H54 (cell line): ENCODE measurements around the gene CHD2.

Source experiments
- DNase-seq: peaks from one replicate; pipeline ENCODE4 v3.0.0; 2011; ENCODE audit warnings: low spot score, mixed read lengths; ENCODE audit not compliant: insufficient read length
- FAIRE-seq: peaks from 3 replicates; lab custom pipeline; 2011; peaks lifted over from hg19 to GRCh38; lab: Jason Lieb, UNC
- POLR2A ChIP-seq: IDR thresholded peaks from 2 replicates; pipeline ENCODE4 v1.6.1; 2011; ENCODE audit warnings: low read depth, mild to moderate bottlenecking, low read length

CHD2 gene

GRCh38 chr15:93068581-93069199 lies 168.6 kb downstream of the CHD2 start:
- TF ChIP-seq POLR2A = no peak
- DNase-seq = no peak
- FAIRE-seq = no peak

- FAIRE-seq (no peak), DNase-seq (no peak)
- no peak for TF ChIP-seq POLR2A
Observed at GRCh38 chr15:93070132-93070531, 170.0 kb downstream of the CHD2 start.

DNA sequence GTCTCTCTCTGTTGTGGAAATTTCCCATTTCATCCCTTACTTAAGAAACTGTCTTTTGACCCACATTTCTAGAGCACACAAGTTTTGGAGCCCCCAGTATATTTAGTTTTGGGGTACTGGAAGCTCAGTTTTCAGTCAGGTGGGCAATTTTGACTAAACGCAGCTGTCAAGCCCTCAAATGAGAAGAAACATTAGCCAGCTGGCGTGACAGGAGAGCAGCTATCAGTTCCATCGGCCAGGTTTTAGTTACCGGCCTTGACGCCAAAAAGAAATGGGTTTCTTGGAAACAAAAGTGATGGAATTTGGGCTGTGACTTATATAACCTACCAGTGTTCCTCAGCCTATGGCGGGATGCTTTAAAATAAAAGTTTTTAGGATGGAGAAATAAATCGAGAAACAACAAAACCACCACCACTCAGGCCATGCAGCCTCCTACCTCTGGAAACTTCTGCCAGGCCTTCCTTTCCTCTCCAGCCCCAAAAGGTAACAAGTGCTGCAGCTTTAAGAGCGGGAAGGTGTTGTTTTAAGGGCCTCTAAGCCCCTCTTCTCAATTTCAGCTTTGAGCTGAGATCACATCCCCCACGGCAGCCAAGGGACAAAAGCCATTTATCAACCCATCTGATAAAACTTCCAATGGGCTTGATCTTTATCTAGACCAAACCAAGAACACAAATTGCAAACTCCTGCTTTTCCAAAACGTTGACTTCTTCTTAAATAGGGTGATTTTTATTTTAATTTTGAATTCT lies 170.6 kb downstream of the CHD2 start:
- DNase-seq (no peak), FAIRE-seq (no peak)
- TF ChIP-seq POLR2A = no peak

- FAIRE-seq (no peak), DNase-seq (no peak)
- TF ChIP-seq POLR2A = no peak
Observed at GRCh38 chr15:93071469-93071936, 171.4 kb downstream of the CHD2 start.

- TF ChIP-seq POLR2A = no peak
- no peak for DNase-seq
- no peak for FAIRE-seq
Observed at GRCh38 chr15:93072011-93072410, 171.9 kb downstream of the CHD2 start.

DNA sequence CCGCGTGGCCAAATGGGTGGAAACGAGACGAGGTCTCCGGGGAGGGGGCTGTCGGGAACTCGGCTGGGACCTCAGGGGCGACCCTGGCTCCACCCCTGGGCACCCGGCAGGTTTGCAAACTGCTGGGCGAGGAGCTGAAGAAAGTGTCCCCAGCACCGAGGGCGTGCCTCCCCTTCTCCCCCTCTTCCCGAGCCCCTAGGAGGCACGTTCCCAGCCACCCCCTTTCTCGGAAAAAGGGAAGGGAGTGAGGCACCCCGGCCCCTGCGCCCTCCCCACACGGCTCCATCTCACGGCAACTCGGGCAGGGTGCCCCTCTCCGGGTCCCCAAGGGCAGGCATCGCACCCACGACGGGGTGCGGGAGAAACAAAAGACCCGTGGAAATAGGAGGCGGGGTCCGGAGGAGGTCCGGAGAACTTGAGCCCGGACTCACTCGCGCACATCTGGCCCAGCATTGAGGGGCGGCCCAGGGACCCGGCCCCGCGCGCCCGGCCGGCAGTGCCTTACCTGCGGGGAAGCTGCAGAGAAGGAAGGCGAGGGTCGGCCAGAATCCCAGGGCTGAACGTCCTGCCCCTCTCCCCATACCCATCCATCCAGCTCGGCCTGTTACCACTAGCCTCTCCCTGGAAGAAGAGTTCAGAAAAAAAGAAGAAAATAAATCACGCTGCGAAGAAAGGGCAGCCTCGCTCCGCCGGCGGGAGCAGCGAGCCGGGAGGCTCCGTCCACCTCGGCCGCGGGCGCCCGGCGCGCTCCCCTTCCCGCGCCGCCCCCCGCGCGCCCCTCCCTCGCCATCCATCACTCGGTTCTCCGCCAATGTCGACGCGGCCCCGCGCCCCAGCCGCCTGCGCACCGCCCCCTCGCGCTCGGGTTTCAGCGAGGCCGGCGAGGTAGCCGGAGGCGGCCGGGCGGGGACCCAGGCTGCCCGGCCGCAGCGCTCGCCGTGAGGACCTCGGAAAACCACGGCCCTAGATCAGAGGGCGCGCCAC lies 172.6 kb downstream of the CHD2 start:
- no peak for DNase-seq
- no peak for TF ChIP-seq POLR2A
- FAIRE-seq = no peak

DNA sequence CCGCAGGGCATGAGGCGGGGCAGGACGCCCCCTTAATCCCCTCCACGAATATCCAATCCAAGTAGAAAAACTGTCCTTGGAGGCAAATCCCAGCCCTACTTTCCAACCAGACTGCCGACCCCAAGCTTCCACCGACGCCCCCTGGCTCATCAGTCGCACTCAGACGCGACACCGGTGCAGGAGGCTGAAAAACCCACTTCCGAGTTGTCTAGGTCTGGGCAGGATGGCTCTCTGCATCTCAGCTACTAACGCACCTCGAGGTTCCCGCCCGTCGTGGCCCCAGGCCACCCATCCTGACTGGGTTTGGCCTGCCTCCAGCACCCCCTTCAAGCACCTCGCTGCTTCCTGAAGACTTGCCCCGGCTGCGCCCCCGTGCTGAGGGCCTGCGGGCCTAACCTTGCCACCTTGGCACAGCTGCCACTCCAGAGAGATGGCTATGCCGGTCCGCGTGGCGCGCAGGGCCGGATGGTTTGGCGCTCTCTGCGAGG lies 173.4 kb downstream of the CHD2 start:
- no peak for FAIRE-seq
- no peak for TF ChIP-seq POLR2A
- no peak for DNase-seq

DNA sequence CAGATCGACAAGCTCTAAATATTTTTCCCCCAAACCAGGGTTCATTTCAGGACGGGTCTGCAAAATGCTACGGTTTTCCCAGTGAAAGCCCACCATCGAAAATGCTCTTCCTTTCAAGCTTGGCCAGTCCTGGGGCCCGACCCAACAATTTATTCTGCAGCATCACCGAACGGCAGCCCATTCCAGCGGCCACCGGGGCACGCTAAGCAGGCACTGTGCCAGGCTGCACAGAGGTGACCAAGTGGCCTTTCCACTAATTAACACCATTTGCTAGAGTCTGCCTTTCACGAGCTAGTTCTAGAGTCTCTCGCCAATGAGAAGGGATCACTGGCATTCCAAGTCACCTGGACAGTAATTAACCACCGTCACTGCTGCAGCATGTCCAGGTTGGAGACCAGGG lies 174.5 kb downstream of the CHD2 start:
- no peak for DNase-seq
- no peak for TF ChIP-seq POLR2A
- no peak for FAIRE-seq

- FAIRE-seq = no peak
- TF ChIP-seq POLR2A = no peak
Observed at GRCh38 chr15:93076217-93076616, 176.1 kb downstream of the CHD2 start.

DNA sequence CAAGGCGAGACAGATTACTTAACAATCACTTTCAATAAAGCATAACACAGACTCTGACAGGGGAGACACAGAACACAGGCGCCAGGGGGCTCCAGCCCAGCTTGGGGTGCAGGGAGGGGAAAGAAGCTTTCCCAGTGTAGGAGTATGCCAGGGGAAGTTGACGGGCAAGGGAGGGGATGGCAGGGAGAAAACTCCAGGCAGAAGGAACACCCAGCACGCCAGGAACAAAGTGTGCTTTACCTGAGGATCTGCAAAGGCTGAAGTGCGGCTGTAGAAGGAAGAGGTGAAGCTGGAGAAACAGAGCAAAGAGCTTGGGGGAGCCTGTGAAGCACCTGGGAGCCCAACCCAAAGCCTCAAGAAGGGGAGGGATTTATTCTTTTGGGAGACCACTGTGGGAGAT lies 176.8 kb downstream of the CHD2 start:
- no peak for FAIRE-seq
- TF ChIP-seq POLR2A = no peak
- DNase-seq = no peak

More at GRCh38 chr15:93076217-93076616, 176.1 kb downstream of the CHD2 start:
- DNase-seq = no peak
